Islet precursor cell (in vitro differentiated cells): ENCODE data around the gene GRHL1.

Experiments used
- DNase-seq: peaks from one replicate; pipeline ENCODE4 v3.0.0-alpha.2; 2018

The GRHL1 gene

DNA sequence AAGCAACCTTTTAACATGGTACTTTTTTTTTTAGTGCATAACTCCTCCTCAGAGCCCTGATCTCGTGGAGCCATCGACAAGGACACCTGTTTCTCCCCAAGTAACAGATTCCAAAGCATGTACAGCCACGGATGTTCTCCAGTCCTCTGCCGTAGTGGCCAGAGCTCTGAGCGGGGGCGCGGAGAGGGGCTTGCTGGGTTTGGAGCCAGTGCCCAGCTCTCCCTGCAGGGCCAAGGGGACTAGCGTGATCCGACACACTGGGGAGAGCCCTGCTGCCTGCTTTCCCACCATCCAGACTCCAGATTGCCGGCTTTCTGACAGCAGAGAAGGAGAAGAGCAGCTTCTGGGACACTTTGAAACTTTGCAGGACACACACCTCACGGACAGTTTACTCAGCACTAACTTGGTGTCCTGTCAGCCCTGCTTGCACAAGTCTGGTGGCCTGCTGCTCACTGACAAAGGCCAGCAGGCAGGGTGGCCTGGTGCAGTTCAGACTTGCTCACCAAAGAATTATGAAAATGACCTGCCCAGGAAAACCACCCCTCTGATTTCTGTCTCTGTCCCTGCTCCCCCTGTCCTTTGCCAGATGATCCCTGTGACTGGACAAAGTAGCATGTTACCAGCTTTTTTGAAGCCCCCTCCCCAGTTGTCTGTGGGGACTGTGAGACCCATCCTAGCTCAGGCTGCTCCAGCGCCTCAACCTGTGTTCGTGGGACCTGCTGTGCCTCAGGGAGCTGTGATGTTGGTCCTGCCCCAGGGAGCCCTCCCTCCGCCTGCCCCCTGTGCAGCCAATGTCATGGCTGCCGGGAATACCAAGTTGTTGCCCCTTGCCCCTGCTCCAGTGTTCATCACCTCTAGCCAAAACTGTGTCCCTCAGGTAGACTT lies 96.4 kb downstream of the GRHL1 start:
- no peak for DNase-seq

- no peak for DNase-seq
Measured at GRCh38 chr2:10048501-10049171, 97.1 kb downstream of the GRHL1 start.
